K562 (cell line): ENCODE results near the gene ZG16B. TPM values are rescaled to one million over a fixed set of nuclear protein-coding genes. Genes with fewer than 3 reads are reported as not detected.
A peak's percentile ranks its signal among the peaks of the same experiment; 100 is the strongest.

Source experiments
- ATAC-seq: fragments of 200-7000 bp; cut with Tn5 transposase; 3 replicates; pipeline ENCODE4 v1.9.1; 2020; ENCODE audit warnings: moderate library complexity
- BruUV-seq: library from RNA; stranded (reverse); fragments of 400-500 nt; replicated peaks from 2 replicates; lab custom pipeline; 2021; lab: Mats Ljungman, UMichigan
- CTCF ChIA-PET: fragments of 300-600 bp; formaldehyde crosslinking; extraction: SDS; loops from one replicate; lab custom pipeline; 2021; ENCODE audit warnings: low intra/inter-chr PET ratio; lab: Yijun Ruan, JAX
- POLR2A ChIA-PET: fragments of 300-600, 350-650 bp; sonication (Branson Sonifier 250); formaldehyde crosslinking; extraction: SDS; loops from one replicate; lab custom pipeline; 2021; ENCODE audit warnings: antibody characterized with exemption, inconsistent platforms; lab: Yijun Ruan, JAX
- DNase-seq, 4 experiments: peaks; one replicate each; pipeline versions ENCODE4 v3.0.0 to v3.0.0-alpha.2; 2011 to 2018; ENCODE audit warnings: low spot score in 3 of 4, mixed read lengths in 3 of 4; ENCODE audit errors: extremely low read depth in 1 of 4
- FAIRE-seq: peaks from 2 replicates; lab custom pipeline; 2011; peaks lifted over from hg19 to GRCh38; lab: Jason Lieb, UNC
- H2AFZ ChIP-seq: 2 replicates; pipeline ENCODE4 v1.6.0; 2011; ENCODE audit warnings: low read depth, low read length, control low read depth, inconsistent platforms
- H3K27ac ChIP-seq: fragments of 200-600 bp; 3 replicates; pipeline ENCODE4 v1.8.0; 2011; ENCODE audit warnings: low read depth, mild to moderate bottlenecking, control low read depth, inconsistent platforms, low read length, moderate library complexity, mixed read lengths; ENCODE audit errors: extremely low read depth
- H3K27me3 ChIP-seq, 2 experiments: fragments of 300-600 bp in 1 of 2; 2 replicates in 1 of 2; 3 replicates in 1 of 2; pipeline versions ENCODE4 v1.6.0 to v1.8.0; 2011; ENCODE audit warnings: inconsistent platforms in 2 of 2, low read length in 2 of 2, mild to moderate bottlenecking in 1 of 2, mixed read lengths in 1 of 2, moderate library complexity in 1 of 2; ENCODE audit not compliant: control insufficient read depth in 2 of 2, insufficient read depth in 2 of 2
- H3K36me3 ChIP-seq: fragments of 300-600 bp; 3 replicates; pipeline ENCODE4 v1.8.0; 2011; ENCODE audit warnings: mild to moderate bottlenecking, low read length, inconsistent platforms; ENCODE audit not compliant: control insufficient read depth, insufficient read depth
- H3K4me1 ChIP-seq, 2 experiments: fragments of 200-600 bp in 1 of 2; replicated peaks in 1 of 2; 2 replicates in 1 of 2; 3 replicates in 1 of 2; pipeline versions ENCODE4 v1.5.1 to v1.8.0; 2011; ENCODE audit warnings: inconsistent platforms in 2 of 2, low read length in 2 of 2, mild to moderate bottlenecking in 1 of 2, mixed read lengths in 1 of 2, moderate library complexity in 1 of 2; ENCODE audit not compliant: control insufficient read depth in 2 of 2, insufficient read depth in 2 of 2
- H3K4me2 ChIP-seq: 2 replicates; pipeline ENCODE4 v1.6.1; 2011; ENCODE audit warnings: low read length, control low read depth, inconsistent platforms, mixed read lengths; ENCODE audit not compliant: insufficient read depth
- H3K4me3 ChIP-seq: fragments of 200-600 bp; sonication (generic), shearing (Covaris generic); 2 replicates; pipeline ENCODE4 v1.5.1; 2016; ENCODE audit warnings: control low read depth, inconsistent platforms
- H3K79me2 ChIP-seq: fragments of 200-600 bp; 3 replicates; pipeline ENCODE4 v1.8.0; 2011; ENCODE audit warnings: low read length, inconsistent platforms; ENCODE audit not compliant: control insufficient read depth, insufficient read depth
- H3K9ac ChIP-seq, 2 experiments: 2 replicates each; pipeline versions ENCODE4 v1.6.0 to v1.6.1; 2011; ENCODE audit warnings: low read depth in 2 of 2, low read length in 2 of 2, control low read depth in 1 of 2, inconsistent platforms in 1 of 2, mild to moderate bottlenecking in 1 of 2, mixed read lengths in 1 of 2; ENCODE audit not compliant: insufficient read depth in 1 of 2
- H3K9me1 ChIP-seq: one replicate; pipeline ENCODE4 v1.6.0; 2011; ENCODE audit warnings: inconsistent platforms, mild to moderate bottlenecking, low read length, moderate library complexity; ENCODE audit not compliant: control insufficient read depth, insufficient read depth
- H3K9me3 ChIP-seq: replicated peaks from 2 replicates; pipeline ENCODE4 v1.5.1; 2011; ENCODE audit warnings: low read depth, low read length, inconsistent platforms; ENCODE audit not compliant: control insufficient read depth, insufficient read depth
- H4K20me1 ChIP-seq: replicated peaks from 2 replicates; pipeline ENCODE4 v1.6.1; 2011; ENCODE audit warnings: low read length, inconsistent platforms, mixed read lengths; ENCODE audit not compliant: control insufficient read depth, insufficient read depth
- E2F5 ChIP-seq: sonication (generic); formaldehyde crosslinking; IDR thresholded peaks from 2 replicates; pipeline ENCODE4 v1.8.0; 2022; ENCODE audit warnings: mild to moderate bottlenecking, missing genetic modification reagents
- NCOR1 ChIP-seq: fragments of 450-650 bp; IDR thresholded peaks from 2 replicates; pipeline ENCODE4 v1.6.1; 2016; ENCODE audit warnings: mild to moderate bottlenecking, moderate library complexity
- NR2F6 ChIP-seq: fragments of 450-650 bp; formaldehyde crosslinking; IDR thresholded peaks from 2 replicates; pipeline ENCODE4 v1.4.0; 2020; ENCODE audit warnings: mild to moderate bottlenecking
- SETDB1 ChIP-seq: IDR thresholded peaks from one replicate; pipeline ENCODE4 v1.6.1; 2012; ENCODE audit warnings: low read length, control low read depth, inconsistent platforms
- TGIF2 ChIP-seq: sonication (generic); formaldehyde crosslinking; IDR thresholded peaks from 2 replicates; pipeline ENCODE4 v1.8.1; 2022; ENCODE audit warnings: mild to moderate bottlenecking, missing genetic modification reagents, moderate library complexity
- ZBTB7A ChIP-seq: IDR thresholded peaks from 2 replicates; pipeline ENCODE4 v1.6.1; 2011; ENCODE audit warnings: low read depth, mild to moderate bottlenecking, low read length, moderate library complexity, borderline replicate concordance; ENCODE audit not compliant: control insufficient read depth
- ZC3H8 ChIP-seq: fragments of 450-650 bp; IDR thresholded peaks from 2 replicates; pipeline ENCODE4 v1.6.1; 2017
- WGBS: fragments of 100-300 bp; shearing (Covaris generic); methylation state at CpG from one replicate; pipeline ENCODE4 v1.1.6; 2016; ENCODE audit warnings: low coverage, mixed read lengths; ENCODE audit not compliant: insufficient coverage; ENCODE audit errors: missing lambda C conversion rate; 5-methylcytosine and 5-hydroxymethylcytosine counted together
- in situ Hi-C: fragments of 300-500 bp; cut with MboI; formaldehyde crosslinking; loops from 4 replicates; pipeline ENCODE4 v1.15.0; 2018; ENCODE audit warnings: inconsistent platforms, mixed read lengths
- intact Hi-C: fragments of 100-400 bp; cut with micrococcal nuclease; formaldehyde crosslinking; loops from 2 replicates; pipeline ENCODE4 v1.14.2; 2022
- polyA plus RNA-seq, 8 experiments: library from polyadenylated mRNA; depleted of rRNA in 4 of 8; stranded (reverse) in 5 of 8; unstranded in 3 of 8; fragments of >200 nt; fragmentation: Nextera tagmentation in 2 of 8; fragmentation: Illumina TruSeq in 1 of 8; extraction: Ambion mirVana in 2 of 8; extraction: Trizol in 1 of 8; gene quantifications; 2 replicates each; pipeline versions ENCODE4 v1.2.1 to v1.2.3, GENCODE V29; 2011 to 2014; ENCODE audit warnings: inconsistent platforms in 1 of 8, missing spikeins in 1 of 8
- total RNA-seq, 7 experiments: library from RNA; depleted of rRNA in 6 of 7; stranded (reverse); fragments of >200 nt in 6 of 7; fragmentation: Illumina TruSeq in 2 of 7; extraction: Trizol in 2 of 7; gene quantifications; 2 replicates each; pipeline versions ENCODE4 v1.2.1 to v1.2.3, GENCODE V29; 2011 to 2021; ENCODE audit warnings: low replicate concordance in 1 of 7
- TF ChIP-seq, protein P1 (sequence below), 2 experiments: fragments of 450-650 bp in 1 of 2; sonication (generic) in 1 of 2; formaldehyde crosslinking in 1 of 2; IDR thresholded peaks; 2 replicates each; pipeline versions ENCODE4 v1.7.1 to v1.9.0; 2016 to 2022; ENCODE audit warnings: inconsistent platforms in 1 of 2, mild to moderate bottlenecking in 1 of 2, missing genetic modification reagents in 1 of 2
- TF ChIP-seq, protein P2 (sequence below), 2 experiments: fragments of 250-450 bp in 1 of 2; fragments of 450-650 bp in 1 of 2; sonication (Bioruptor Pico) in 1 of 2; IDR thresholded peaks; 2 replicates each; pipeline versions ENCODE4 v1.6.1 to v1.8.0; 2016 to 2021; ENCODE audit warnings: mild to moderate bottlenecking in 2 of 2, moderate library complexity in 2 of 2, missing compliant biosample characterization in 1 of 2, missing genetic modification characterization in 1 of 2

Gene ZG16B
- total and polyA plus RNA-seq, 9 of the 15 experiments (the other 6 are each of a cell fraction or from before 2014, with no cell fraction given) = 0.25 to 0.43 (median 0.34) TPM; not detected in 5

DNA sequence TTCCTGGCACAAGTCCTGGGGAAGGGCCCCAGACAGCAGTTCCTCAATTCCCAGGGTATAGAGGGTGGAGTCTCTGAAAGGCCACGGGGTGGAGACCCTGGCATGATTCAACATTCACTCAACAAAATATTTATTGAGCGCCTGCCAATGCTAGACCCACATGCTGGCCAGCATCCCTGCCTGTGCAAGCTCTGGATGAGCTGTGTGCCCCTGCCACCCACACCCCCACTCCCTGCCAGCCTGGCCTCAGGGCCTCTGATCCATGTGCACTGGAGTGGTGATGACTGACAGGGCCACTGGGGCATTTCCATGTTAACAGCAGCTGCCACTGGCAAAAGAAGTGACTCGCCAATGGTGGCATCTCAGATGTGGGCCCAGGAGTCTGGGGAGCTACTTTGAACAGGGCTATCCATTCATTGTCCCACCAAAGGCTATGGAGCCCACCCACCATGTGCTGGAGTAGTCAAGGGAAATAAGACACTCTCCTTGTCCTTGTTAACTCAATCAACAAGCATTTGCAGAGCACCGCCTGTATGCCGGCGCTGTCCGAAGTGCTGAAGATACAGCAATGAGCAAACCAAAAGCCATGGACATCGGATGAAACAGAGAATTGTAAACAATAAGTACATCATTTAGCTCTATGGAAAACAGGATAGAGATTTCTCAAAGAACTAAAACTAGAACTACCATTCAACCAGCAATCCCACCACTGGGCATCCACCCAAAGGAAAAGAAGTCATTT, 30.9 kb downstream of the ZG16B start:
- in situ Hi-C loops = no loop called here
- H3K4me2 ChIP-seq = no peak overlapping the region
- no peak overlapping the region for H3K4me3 ChIP-seq
- H3K79me2 ChIP-seq = no peaks in the 10 kb centered on the region
- no peak overlapping the region for H3K27ac ChIP-seq
- peaks cover 0 to 30% of the 10 kb centered on the region in 2 experiments; a peak in 3 of 5 replicates for H3K4me1 ChIP-seq
- FAIRE-seq = peak; percentile 85
- H3K9ac ChIP-seq = no peak overlapping the region
- H3K36me3 ChIP-seq = no peaks in the 10 kb centered on the region
- DNase-seq = peak; percentile 34 to 71 (median 52)
- no peaks in the 10 kb centered on the region for H4K20me1 ChIP-seq
- peaks cover 3 to 38% of the 10 kb centered on the region in 2 experiments; a peak in 3 of 5 replicates for H3K27me3 ChIP-seq
- CTCF ChIA-PET = no interaction called here
- no peak overlapping the region for H2AFZ ChIP-seq
- WGBS = 9% methylated on average over 8 of the region's 8 CpGs
- intact Hi-C loops = no loop called here
- no TSS peak for BruUV-seq
- POLR2A ChIA-PET = no interaction called here
- no peaks in the 10 kb centered on the region for H3K9me3 ChIP-seq
- H3K9me1 ChIP-seq = no peaks in the 10 kb centered on the region
- ATAC-seq = 0 out of 3 replicates have a peak, but pooled peaks have one; percentile 19
- TF ChIP-seq SETDB1 = no peak
- TF ChIP-seq, protein P1, sequence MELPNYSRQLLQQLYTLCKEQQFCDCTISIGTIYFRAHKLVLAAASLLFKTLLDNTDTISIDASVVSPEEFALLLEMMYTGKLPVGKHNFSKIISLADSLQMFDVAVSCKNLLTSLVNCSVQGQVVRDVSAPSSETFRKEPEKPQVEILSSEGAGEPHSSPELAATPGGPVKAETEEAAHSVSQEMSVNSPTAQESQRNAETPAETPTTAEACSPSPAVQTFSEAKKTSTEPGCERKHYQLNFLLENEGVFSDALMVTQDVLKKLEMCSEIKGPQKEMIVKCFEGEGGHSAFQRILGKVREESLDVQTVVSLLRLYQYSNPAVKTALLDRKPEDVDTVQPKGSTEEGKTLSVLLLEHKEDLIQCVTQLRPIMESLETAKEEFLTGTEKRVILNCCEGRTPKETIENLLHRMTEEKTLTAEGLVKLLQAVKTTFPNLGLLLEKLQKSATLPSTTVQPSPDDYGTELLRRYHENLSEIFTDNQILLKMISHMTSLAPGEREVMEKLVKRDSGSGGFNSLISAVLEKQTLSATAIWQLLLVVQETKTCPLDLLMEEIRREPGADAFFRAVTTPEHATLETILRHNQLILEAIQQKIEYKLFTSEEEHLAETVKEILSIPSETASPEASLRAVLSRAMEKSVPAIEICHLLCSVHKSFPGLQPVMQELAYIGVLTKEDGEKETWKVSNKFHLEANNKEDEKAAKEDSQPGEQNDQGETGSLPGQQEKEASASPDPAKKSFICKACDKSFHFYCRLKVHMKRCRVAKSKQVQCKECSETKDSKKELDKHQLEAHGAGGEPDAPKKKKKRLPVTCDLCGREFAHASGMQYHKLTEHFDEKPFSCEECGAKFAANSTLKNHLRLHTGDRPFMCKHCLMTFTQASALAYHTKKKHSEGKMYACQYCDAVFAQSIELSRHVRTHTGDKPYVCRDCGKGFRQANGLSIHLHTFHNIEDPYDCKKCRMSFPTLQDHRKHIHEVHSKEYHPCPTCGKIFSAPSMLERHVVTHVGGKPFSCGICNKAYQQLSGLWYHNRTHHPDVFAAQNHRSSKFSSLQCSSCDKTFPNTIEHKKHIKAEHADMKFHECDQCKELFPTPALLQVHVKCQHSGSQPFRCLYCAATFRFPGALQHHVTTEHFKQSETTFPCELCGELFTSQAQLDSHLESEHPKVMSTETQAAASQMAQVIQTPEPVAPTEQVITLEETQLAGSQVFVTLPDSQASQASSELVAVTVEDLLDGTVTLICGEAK (IDR thresholded peaks at IDR 0.05) = 0 out of 2 replicates have a peak, but pooled peaks have one; percentile 27
- TF ChIP-seq, protein P1 (CRISPR knock-in tag; IDR thresholded peaks at IDR 0.05) = no peak
- TF ChIP-seq ZC3H8 = no peak
- TF ChIP-seq TGIF2 (CRISPR knock-in tag) = no peak
- no peak for TF ChIP-seq NR2F6 (CRISPR knock-in tag)
- no peak for TF ChIP-seq NCOR1
- TF ChIP-seq ZBTB7A = no peak
- TF ChIP-seq, protein P2, sequence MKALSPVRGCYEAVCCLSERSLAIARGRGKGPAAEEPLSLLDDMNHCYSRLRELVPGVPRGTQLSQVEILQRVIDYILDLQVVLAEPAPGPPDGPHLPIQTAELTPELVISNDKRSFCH (CRISPR knock-in tag; IDR thresholded peaks at IDR 0.05) = no peak
- TF ChIP-seq, protein P2 (tag; IDR thresholded peaks at IDR 0.05) = no peak
- TF ChIP-seq E2F5 (CRISPR knock-in tag) = 0 out of 2 replicates have a peak, but pooled peaks have one; percentile 22
